Embryonic facial prominence (tissue), 1 donor: ENCODE results near the gene WAC.
A peak's percentile ranks its signal among the peaks of the same experiment; 100 is the strongest.
"Not testable (repeated sequence)": the region's sequence is repeated elsewhere in the genome, so short reads cannot be mapped to it uniquely, and the experiment has no call there.

Experiments
- DNase-seq: peaks from one replicate; pipeline ENCODE4 v3.0.0-alpha.2; 2016; ENCODE audit errors: extremely low spot score

The WAC gene

GRCh38 chr10:28532337-28533185 is at the start of gene WAC:
TSS of gene WAC (plus strand) at chr10:28533118. CDS start at chr10:28533580, 462 bp downstream.
- peak; percentile 93 for DNase-seq

GRCh38 chr10:28489206-28489605 is 43.7 kb upstream of the WAC start:
- DNase-seq: no peak

DNA sequence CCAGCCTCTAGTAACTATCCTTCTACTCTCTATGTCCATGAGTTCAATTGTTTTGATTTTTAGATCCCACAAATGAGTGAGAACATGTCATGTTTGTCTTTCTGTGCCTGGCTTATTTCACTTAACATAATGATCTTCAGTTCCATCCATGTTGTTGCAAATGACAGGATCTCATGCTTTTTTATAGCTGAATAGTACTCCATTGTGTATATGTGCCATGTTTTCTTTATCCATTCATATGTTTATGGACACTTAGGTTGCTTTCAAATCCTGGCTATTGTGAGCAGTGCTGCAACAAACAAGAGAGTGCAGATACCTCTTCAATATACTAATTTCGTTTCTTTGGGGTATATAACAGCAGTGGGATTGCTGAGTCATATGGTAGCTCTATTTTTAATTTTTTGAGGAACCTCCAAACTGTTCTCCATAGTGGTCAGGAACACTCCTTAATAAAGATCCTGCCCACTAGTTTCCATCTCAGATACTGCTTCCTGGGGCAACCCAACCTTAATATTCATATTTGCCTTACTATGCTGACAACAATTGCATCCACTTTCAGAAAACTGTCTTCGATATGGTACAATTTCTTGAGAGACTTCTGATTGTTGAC is 42.6 kb upstream of the WAC start:
- DNase-seq: not testable (repeated sequence)

- no peak for DNase-seq
Measured at GRCh38 chr10:28492116-28492920, 40.6 kb upstream of the WAC start.

- no peak for DNase-seq
Measured at GRCh38 chr10:28494420-28494819, 38.5 kb upstream of the WAC start.

DNA sequence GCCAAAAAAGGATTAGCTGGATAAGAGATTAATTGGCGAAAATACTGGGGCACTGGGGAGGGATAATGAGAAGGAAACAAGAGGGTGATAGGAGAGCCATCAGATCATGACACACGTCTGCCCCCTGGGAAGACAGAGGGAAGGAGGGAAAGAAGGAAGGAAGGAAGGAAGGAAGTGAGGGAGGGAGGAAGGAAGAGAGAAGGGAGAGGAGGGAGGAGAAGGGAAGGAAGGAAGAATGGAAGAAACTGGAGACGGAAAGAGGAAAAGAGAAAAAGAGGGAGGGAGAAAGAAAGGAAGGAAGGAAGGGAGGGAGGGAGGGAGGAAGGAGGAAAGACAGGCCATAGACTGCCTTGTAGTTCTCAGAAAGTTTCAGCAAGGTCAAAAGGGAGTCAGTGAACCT is 37.8 kb upstream of the WAC start:
- no peak for DNase-seq

GRCh38 chr10:28496017-28496416 is 36.9 kb upstream of the WAC start:
- no peak for DNase-seq

DNA sequence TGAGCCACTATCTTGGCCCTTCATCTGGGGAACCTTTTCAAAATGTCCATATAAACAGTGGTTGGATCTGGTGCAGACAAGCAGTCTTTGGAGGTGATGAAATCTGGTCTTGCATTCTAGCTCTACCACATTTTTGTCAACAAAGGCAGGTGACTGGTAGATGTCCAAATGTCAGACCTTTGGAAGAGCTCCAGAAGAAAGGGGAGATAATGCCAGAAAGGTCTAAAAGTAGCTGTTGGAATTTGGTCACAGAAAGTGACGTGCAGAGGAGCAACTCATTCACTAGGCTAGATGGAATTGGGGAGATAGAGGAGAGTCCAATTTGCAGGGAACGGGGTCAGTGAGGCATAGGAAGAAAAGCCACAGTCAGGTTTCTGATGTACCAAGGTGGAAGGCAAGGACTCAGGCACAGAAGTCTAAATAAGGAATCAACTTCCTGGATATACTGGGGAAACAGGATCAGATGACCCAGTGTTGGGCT is 36.4 kb upstream of the WAC start:
- no peak for DNase-seq

GRCh38 chr10:28497313-28498126 is 35.4 kb upstream of the WAC start:
- DNase-seq: no peak

DNA sequence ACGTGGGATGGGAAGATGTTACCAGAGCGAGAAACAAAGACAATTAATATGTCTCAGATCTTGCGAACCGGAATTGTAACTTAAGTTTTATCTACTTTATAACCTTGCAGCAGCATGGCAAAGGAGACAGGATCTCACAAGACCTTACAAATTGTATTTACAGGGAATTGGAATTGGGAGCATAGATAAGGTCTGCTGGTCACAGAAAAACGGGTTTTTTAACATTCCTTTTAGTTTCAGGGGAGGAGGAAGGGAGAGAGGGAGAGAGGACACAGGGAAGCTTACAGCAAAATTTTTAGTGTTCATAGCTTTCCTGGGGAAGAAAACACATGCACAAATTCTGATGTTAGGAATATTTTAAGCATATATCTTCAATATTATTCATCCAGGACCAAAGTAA is 32.7 kb upstream of the WAC start:
- not testable (repeated sequence) for DNase-seq

- DNase-seq: peak; percentile 31
Measured at GRCh38 chr10:28503114-28503513, 29.8 kb upstream of the WAC start.

GRCh38 chr10:28505359-28505959 is 27.5 kb upstream of the WAC start:
- DNase-seq: no peak

DNA sequence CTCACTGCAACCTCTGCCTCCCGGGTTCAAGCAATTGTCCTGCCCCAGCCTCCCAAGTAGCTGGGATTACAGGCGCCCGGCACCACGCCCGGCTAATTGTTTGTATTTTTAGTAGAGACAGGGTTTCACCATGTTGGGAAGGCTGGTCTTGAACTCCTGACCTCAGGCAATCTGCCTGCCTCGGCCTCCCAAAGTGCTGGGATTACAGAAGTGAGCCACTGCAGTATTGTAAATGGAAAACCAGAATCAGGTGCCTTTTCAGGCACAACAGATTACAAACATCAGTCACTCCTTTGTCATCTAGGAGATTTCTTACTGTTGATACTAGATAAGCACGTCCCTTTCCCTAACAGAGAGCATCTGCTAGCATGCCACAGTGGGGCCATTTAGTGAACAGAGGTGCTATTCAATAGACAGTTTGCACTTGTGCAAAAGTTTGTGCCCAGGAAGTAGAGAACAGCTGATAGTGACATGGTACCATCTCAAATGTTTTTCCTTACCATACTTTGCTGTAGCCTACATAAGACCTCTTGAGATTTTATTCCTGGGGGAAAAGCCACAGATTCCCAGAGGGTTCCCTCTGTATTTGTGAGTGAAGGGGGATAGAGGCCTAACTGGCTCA is 24.5 kb upstream of the WAC start:
- DNase-seq: no peak

DNA sequence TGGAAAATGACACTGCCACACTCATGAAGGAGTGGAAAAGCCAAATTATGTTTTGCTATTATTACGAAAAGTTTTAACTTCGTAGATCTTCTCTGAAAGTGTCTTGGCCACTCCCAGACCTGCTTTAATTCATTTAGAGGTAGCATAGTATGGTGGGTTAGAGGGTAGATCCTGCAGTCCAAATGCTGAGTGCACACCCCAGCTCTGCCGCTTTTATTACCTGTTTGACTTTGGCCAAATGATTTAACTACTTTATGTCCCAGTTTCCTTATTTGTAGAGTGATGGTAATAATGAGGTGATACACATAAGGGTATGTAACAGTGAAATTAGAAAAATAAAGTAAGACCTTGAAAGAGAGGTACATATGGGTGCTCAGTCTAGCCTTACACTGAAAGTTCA is 23.6 kb upstream of the WAC start:
- no peak for DNase-seq

- DNase-seq: no peak
Measured at GRCh38 chr10:28514648-28515047, 18.3 kb upstream of the WAC start.

DNA sequence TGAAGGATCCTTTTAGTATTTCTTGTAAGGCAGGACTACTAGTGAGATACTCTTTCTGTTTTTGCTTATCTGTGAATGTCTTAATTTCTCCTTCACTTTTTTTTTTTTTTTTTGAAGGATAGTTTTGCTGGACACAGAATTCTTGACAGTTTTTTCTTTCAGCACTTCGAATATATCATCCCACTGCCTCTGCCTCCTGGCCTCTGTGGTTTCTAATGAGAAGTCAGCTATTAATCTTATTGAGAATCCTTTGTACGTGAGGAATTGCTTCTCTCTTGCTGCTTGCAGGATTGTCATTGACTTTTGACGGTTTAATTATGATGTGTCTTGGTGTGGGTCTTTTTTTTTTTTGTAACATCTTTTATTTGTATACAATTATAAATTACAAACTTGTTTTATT is 12.6 kb upstream of the WAC start:
- DNase-seq: no peak

- DNase-seq: not testable (repeated sequence)
Measured at GRCh38 chr10:28520828-28521227, 12.1 kb upstream of the WAC start.

GRCh38 chr10:28521961-28522360 is 11.0 kb upstream of the WAC start:
- DNase-seq: not testable (repeated sequence)

DNA sequence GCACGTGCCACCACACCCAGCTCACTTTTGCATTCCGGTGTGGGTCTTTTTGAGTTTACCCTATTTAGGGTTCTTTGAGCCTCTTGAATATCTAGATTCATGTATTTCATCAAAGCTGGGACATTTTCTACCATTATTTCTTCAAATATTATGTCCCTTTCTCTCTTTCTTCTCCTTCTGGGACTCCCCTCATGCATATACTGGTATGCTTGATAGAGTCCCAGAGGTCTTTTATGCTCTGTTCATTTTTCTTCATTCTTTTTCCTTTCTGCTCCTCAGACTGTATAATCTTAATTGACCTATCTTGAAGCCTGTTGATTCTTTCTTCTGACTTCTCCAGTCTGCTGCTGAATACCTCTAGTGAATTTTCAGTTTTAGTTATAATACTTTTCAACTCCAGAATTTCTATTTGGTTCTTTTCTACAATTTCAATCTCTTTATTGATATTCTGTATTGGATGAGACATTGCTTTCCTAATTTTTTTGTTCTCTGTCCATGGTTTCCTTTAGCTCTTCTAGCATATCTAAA is 9.1 kb upstream of the WAC start:
- DNase-seq: no peak

GRCh38 chr10:28530751-28531150 is 2.2 kb upstream of the WAC start:
- DNase-seq: no peak
